A549 (cell line): ENCODE measurements around the gene DPYD. TPM values are rescaled to one million over a fixed set of nuclear protein-coding genes. Genes with fewer than 3 reads are reported as not detected.

Experiments
- ATAC-seq, 2 experiments: fragments of 200-7000 bp in 1 of 2; fragments of >200 bp in 1 of 2; cut with Nextera tagmentation in 1 of 2; cut with Tn5 transposase in 1 of 2; 3 replicates each; pipeline versions ENCODE4 v1.8.0 to v1.9.1; 2018 to 2020; ENCODE audit warnings: mild to moderate bottlenecking in 1 of 2, moderate library complexity in 1 of 2
- CTCF ChIA-PET: fragments of 300-600 bp; sonication (Branson Sonifier 250); formaldehyde crosslinking; extraction: SDS; loops from one replicate; lab custom pipeline; 2021; ENCODE audit warnings: antibody characterized with exemption, inconsistent platforms; lab: Yijun Ruan, JAX
- POLR2A ChIA-PET: fragments of 350-600 bp; formaldehyde crosslinking; extraction: SDS; loops from one replicate; lab custom pipeline; 2021; ENCODE audit warnings: antibody characterized with exemption, inconsistent platforms; lab: Yijun Ruan, JAX
- DNase-seq, 2 experiments: peaks; one replicate each; pipeline versions ENCODE4 v3.0.0 to v3.0.0-alpha.2; 2011 to 2016; ENCODE audit warnings: low read depth in 1 of 2, low spot score in 1 of 2
- FAIRE-seq: peaks from 2 replicates; lab custom pipeline; 2011; peaks lifted over from hg19 to GRCh38; lab: Jason Lieb, UNC
- H3K27ac ChIP-seq, 2 experiments: fragments of >200 bp; sonication (Bioruptor Twin); formaldehyde crosslinking; 3 replicates each; pipeline ENCODE4 v1.5.1; 2016 to 2017
- H3K4me1 ChIP-seq: fragments of >200 bp; sonication (Bioruptor Twin); formaldehyde crosslinking; 3 replicates; pipeline ENCODE4 v1.6.1; 2016
- H3K4me2 ChIP-seq: fragments of >200 bp; sonication (Bioruptor Twin); formaldehyde crosslinking; 3 replicates; pipeline ENCODE4 v1.6.1; 2016
- H3K4me3 ChIP-seq: fragments of >200 bp; sonication (Bioruptor Twin); formaldehyde crosslinking; 3 replicates; pipeline ENCODE4 v1.5.1; 2016
- H3K9me3 ChIP-seq: fragments of >200 bp; sonication (Bioruptor Twin); formaldehyde crosslinking; 3 replicates; pipeline ENCODE4 v1.6.1; 2016
- BCL3 ChIP-seq: fragments of >200 bp; sonication (Bioruptor Twin); formaldehyde crosslinking; IDR thresholded peaks from 3 replicates; pipeline ENCODE4 v1.6.1; 2016
- CEBPB ChIP-seq, 2 experiments: fragments of >200 bp in 1 of 2; sonication (Bioruptor Twin) in 1 of 2; formaldehyde crosslinking in 1 of 2; IDR thresholded peaks; 2 replicates each; pipeline ENCODE4 v1.6.1; 2012 to 2016
- CHD2 ChIP-seq: fragments of 150-350 bp; IDR thresholded peaks from 2 replicates; pipeline ENCODE4 v1.6.1; 2014; ENCODE audit warnings: low read length; ENCODE audit not compliant: partially characterized antibody
- CTCF ChIP-seq: fragments of >200 bp; sonication (Bioruptor Twin); formaldehyde crosslinking; IDR thresholded peaks from 3 replicates; pipeline ENCODE4 v1.5.1; 2016
- EHF ChIP-seq: fragments of 250-450 bp; sonication (Bioruptor Pico); IDR thresholded peaks from 2 replicates; pipeline ENCODE4 v1.5.0; 2020; ENCODE audit warnings: mild to moderate bottlenecking
- EHMT2 ChIP-seq: fragments of 200-600 bp; sonication (generic); IDR thresholded peaks from 2 replicates; pipeline ENCODE4 v1.6.1; 2016; ENCODE audit warnings: antibody characterized with exemption, low read depth, mild to moderate bottlenecking, moderate library complexity
- ESRRA ChIP-seq: fragments of 150-350 bp; IDR thresholded peaks from 2 replicates; pipeline ENCODE4 v1.6.1; 2014; ENCODE audit warnings: mild to moderate bottlenecking, low read length, borderline replicate concordance
- FOSB ChIP-seq: fragments of 250-450 bp; sonication (Bioruptor Pico); IDR thresholded peaks from 2 replicates; pipeline ENCODE4 v1.5.0; 2020; ENCODE audit warnings: mild to moderate bottlenecking, moderate library complexity
- HOXB13 ChIP-seq: fragments of 250-450 bp; sonication (Bioruptor Pico); IDR thresholded peaks from 2 replicates; pipeline ENCODE4 v1.5.0; 2020; ENCODE audit warnings: low read depth, mild to moderate bottlenecking, moderate library complexity
- HOXB5 ChIP-seq: fragments of 250-450 bp; sonication (Bioruptor Pico); IDR thresholded peaks from 2 replicates; pipeline ENCODE4 v1.5.0; 2020; ENCODE audit warnings: mild to moderate bottlenecking, moderate library complexity
- MYC ChIP-seq: IDR thresholded peaks from 2 replicates; pipeline ENCODE4 v1.6.1; 2012; ENCODE audit warnings: mild to moderate bottlenecking, inconsistent platforms, low read length, improper control_type of control experiment, borderline replicate concordance
- NFE2L2 ChIP-seq: fragments of 150-350 bp; conservative IDR thresholded peaks from 2 replicates; pipeline ENCODE4 v1.6.1; 2014; ENCODE audit warnings: low read length
- PHF8 ChIP-seq: fragments of 200-600 bp; sonication (generic); IDR thresholded peaks from 2 replicates; pipeline ENCODE4 v1.6.1; 2016; ENCODE audit warnings: low read depth, mild to moderate bottlenecking, antibody characterized with exemption, moderate library complexity, borderline replicate concordance
- POLR2AphosphoS2 ChIP-seq: conservative IDR thresholded peaks from 2 replicates; pipeline ENCODE4 v1.6.1; 2012; ENCODE audit warnings: low read length, improper control_type of control experiment, inconsistent platforms
- RARB ChIP-seq: fragments of 250-450 bp; sonication (Bioruptor Pico); IDR thresholded peaks from 2 replicates; pipeline ENCODE4 v1.8.0; 2021; ENCODE audit warnings: mild to moderate bottlenecking, moderate library complexity
- REST ChIP-seq: fragments of 200-600 bp; sonication (generic); IDR thresholded peaks from 2 replicates; pipeline ENCODE4 v1.6.1; 2016; ENCODE audit warnings: antibody characterized with exemption, mild to moderate bottlenecking, moderate library complexity
- RNF2 ChIP-seq: fragments of 200-600 bp; sonication (generic); IDR thresholded peaks from 2 replicates; pipeline ENCODE4 v1.6.1; 2016; ENCODE audit warnings: low read depth, mild to moderate bottlenecking, antibody characterized with exemption, moderate library complexity, borderline replicate concordance
- SMC3 ChIP-seq: fragments of >200 bp; sonication (Bioruptor Twin); formaldehyde crosslinking; IDR thresholded peaks from 3 replicates; pipeline ENCODE4 v1.6.1; 2018; ENCODE audit warnings: inconsistent platforms
- TP53 ChIP-seq: fragments of 250-450 bp; sonication (Bioruptor Pico); IDR thresholded peaks from 2 replicates; pipeline ENCODE4 v1.5.0; 2021; ENCODE audit warnings: mild to moderate bottlenecking, moderate library complexity
- ZC3H11A ChIP-seq: fragments of 450-650 bp; IDR thresholded peaks from 2 replicates; pipeline ENCODE4 v1.6.1; 2014; ENCODE audit warnings: antibody characterized with exemption, mild to moderate bottlenecking
- ZFP36 ChIP-seq: fragments of 450-650 bp; IDR thresholded peaks from 2 replicates; pipeline ENCODE4 v1.6.1; 2014; ENCODE audit warnings: borderline replicate concordance; ENCODE audit not compliant: partially characterized antibody
- WGBS: methylation state at CpG from one replicate; pipeline ENCODE4 v1.1.6; 2017; ENCODE audit errors: missing lambda C conversion rate; 5-methylcytosine and 5-hydroxymethylcytosine counted together
- polyA plus RNA-seq, 4 experiments: library from polyadenylated mRNA; depleted of rRNA in 3 of 4; stranded (reverse); fragments of >200 nt; fragmentation: RNase III in 1 of 4; extraction: RNeasy Plus Mini Kit Qiagen cat#74134 plus additional on column Dnase treatment in 1 of 4; gene quantifications; 2 replicates in 3 of 4; 3 replicates in 1 of 4; pipeline ENCODE4 v1.2.3, GENCODE V29; 2011 to 2017

DPYD gene
- polyA plus RNA-seq, 2 of the 4 experiments (the other 2 are of a cell fraction) = 5.9 to 7.5 TPM

- ATAC-seq (no peak), DNase-seq (no peak)
- TF ChIP-seq ZC3H11A (no peak), ZFP36 (no peak), MYC (no peak), HOXB5 (CRISPR knock-in tag) (no peak), FOSB (CRISPR knock-in tag) (no peak), CEBPB (IDR thresholded peaks at IDR 0.05) (no peak), REST (no peak), RARB (no peak)
- TF ChIP-seq, all 56 proteins: peak for 0
- no peak overlapping the region for H3K4me3 ChIP-seq
- 79% methylated on average over 2 of the region's 7 CpGs for WGBS
- no peak overlapping the region for H3K27ac ChIP-seq
- no peak for FAIRE-seq
- no peaks in the 10 kb centered on the region for H3K4me1 ChIP-seq
- H3K9me3 ChIP-seq = no peaks in the 10 kb centered on the region
- H3K4me2 ChIP-seq = no peak overlapping the region
- ChIA-PET POLR2A (no interaction called here), CTCF (no interaction called here)
These were observed 876.6 kb downstream of the DPYD start for GRCh38 chr1:97044159-97044760.

GRCh38 chr1:97042551-97042950, 878.3 kb downstream of the DPYD start:
- H3K4me2 ChIP-seq = no peak overlapping the region
- ATAC-seq (no peak), FAIRE-seq (no peak), DNase-seq (no peak)
- TF ChIP-seq ZFP36 (no peak), RARB (no peak), ZC3H11A (no peak), SMC3 (no peak), ESRRA (no peak), POLR2AphosphoS2 (no peak), CHD2 (no peak), RNF2 (no peak), REST (no peak), EHMT2 (no peak), CTCF (no peak), FOSB (CRISPR knock-in tag) (no peak), TP53 (CRISPR knock-in tag) (no peak), EHF (no peak), BCL3 (no peak), HOXB13 (CRISPR knock-in tag) (no peak), PHF8 (no peak), NFE2L2 (no peak)
- POLR2A ChIA-PET = no interaction called here
- 19% methylated on average over 1 of the region's 1 CpG for WGBS
- no peak overlapping the region for H3K4me3 ChIP-seq
- no peaks in the 10 kb centered on the region for H3K9me3 ChIP-seq
- CTCF ChIA-PET = no interaction called here
- H3K27ac ChIP-seq = no peak overlapping the region
- H3K4me1 ChIP-seq = no peaks in the 10 kb centered on the region
